SK-N-SH (cell line): ENCODE measurements around the gene C1QC. TPM values are rescaled to one million over a fixed set of nuclear protein-coding genes. Genes with fewer than 3 reads are reported as not detected.

Source experiments
- CTCF ChIA-PET: fragments of 300-600, 350-600 bp; formaldehyde crosslinking; extraction: SDS; loops from one replicate; lab custom pipeline; 2021; lab: Yijun Ruan, JAX
- POLR2A ChIA-PET: fragments of 350-600 bp; sonication (Branson Sonifier 250); formaldehyde crosslinking; extraction: SDS; loops from one replicate; lab custom pipeline; 2020; ENCODE audit warnings: antibody characterized with exemption, inconsistent platforms; lab: Yijun Ruan, JAX
- DNase-seq: peaks from one replicate; pipeline ENCODE4 v3.0.0; 2012
- H2AFZ ChIP-seq: fragments of 200-600 bp; sonication (generic); 2 replicates; pipeline ENCODE4 v1.8.1; 2016; ENCODE audit warnings: antibody characterized with exemption, mild to moderate bottlenecking, low read depth
- H3F3A ChIP-seq: fragments of 200-600 bp; sonication (generic); replicated peaks from 2 replicates; pipeline ENCODE3; 2016; ENCODE audit warnings: antibody characterized with exemption, mild to moderate bottlenecking; ENCODE audit not compliant: insufficient read depth
- H3K27ac ChIP-seq, 2 experiments: fragments of 200-500 bp in 1 of 2; fragments of 200-600 bp in 1 of 2; sonication (Bioruptor generic) in 1 of 2; sonication (generic), shearing (Covaris generic) in 1 of 2; 2 replicates each; pipeline versions ENCODE4 v1.5.1 to v1.6.1; 2014 to 2016; ENCODE audit warnings: low read depth in 2 of 2, inconsistent platforms in 1 of 2, low read length in 1 of 2, mild to moderate bottlenecking in 1 of 2, mixed read lengths in 1 of 2
- H3K27me3 ChIP-seq: fragments of 200-600 bp; sonication (generic), shearing (Covaris generic); 2 replicates; pipeline ENCODE4 v1.6.1; 2016; ENCODE audit warnings: mixed run types; ENCODE audit not compliant: insufficient read depth
- H3K36me3 ChIP-seq, 2 experiments: fragments of 200-500 bp in 1 of 2; fragments of 200-600 bp in 1 of 2; sonication (Bioruptor generic) in 1 of 2; sonication (generic) in 1 of 2; replicated peaks in 1 of 2; 2 replicates each; pipeline versions ENCODE3 to v1.5.1; 2014 to 2016; ENCODE audit warnings: low read length in 1 of 2, mild to moderate bottlenecking in 1 of 2; ENCODE audit not compliant: insufficient read depth in 2 of 2, control insufficient read depth in 1 of 2
- H3K4me1 ChIP-seq, 2 experiments: fragments of 200-500 bp in 1 of 2; fragments of 200-600 bp in 1 of 2; sonication (Bioruptor generic) in 1 of 2; sonication (generic), shearing (Covaris generic) in 1 of 2; 2 replicates each; pipeline versions ENCODE4 v1.5.1 to v1.6.1; 2014 to 2016; ENCODE audit warnings: low read depth in 1 of 2, low read length in 1 of 2, mixed run types in 1 of 2; ENCODE audit not compliant: insufficient read depth in 2 of 2, control insufficient read depth in 1 of 2
- H3K4me2 ChIP-seq: fragments of 200-600 bp; sonication (generic), shearing (Covaris generic); 2 replicates; pipeline ENCODE4 v1.6.1; 2017; ENCODE audit warnings: mixed run types
- H3K4me3 ChIP-seq, 2 experiments: fragments of 200-500 bp in 1 of 2; fragments of 200-600 bp in 1 of 2; sonication (Bioruptor generic) in 1 of 2; sonication (generic), shearing (Covaris generic) in 1 of 2; 2 replicates each; pipeline versions ENCODE4 v1.5.1 to v1.8.1; 2014 to 2016; ENCODE audit warnings: low read depth in 2 of 2, inconsistent platforms in 1 of 2, low read length in 1 of 2, mild to moderate bottlenecking in 1 of 2, mixed read lengths in 1 of 2, moderate library complexity in 1 of 2
- H3K79me2 ChIP-seq: fragments of 200-600 bp; sonication (generic); 2 replicates; pipeline ENCODE4 v1.8.1; 2017; ENCODE audit warnings: mild to moderate bottlenecking; ENCODE audit not compliant: insufficient read depth
- H3K9ac ChIP-seq: fragments of 200-600 bp; sonication (generic); 2 replicates; pipeline ENCODE4 v1.6.1; 2017; ENCODE audit warnings: mixed run types
- H3K9me2 ChIP-seq: fragments of 200-600 bp; sonication (generic); 2 replicates; pipeline ENCODE4 v1.6.1; 2017; ENCODE audit warnings: mixed run types
- H3K9me3 ChIP-seq: fragments of 200-600 bp; sonication (generic); 2 replicates; pipeline ENCODE4 v1.6.1; 2017; ENCODE audit warnings: mixed run types, mild to moderate bottlenecking, moderate library complexity
- H4K20me1 ChIP-seq: fragments of 200-600 bp; sonication (generic); 2 replicates; pipeline ENCODE4 v1.6.1; 2017; ENCODE audit warnings: mild to moderate bottlenecking, mixed run types; ENCODE audit not compliant: insufficient read depth
- FOXM1 ChIP-seq: IDR thresholded peaks from 2 replicates; pipeline ENCODE4 v1.4.0; 2012; ENCODE audit warnings: low read depth, mild to moderate bottlenecking
- JUND ChIP-seq: IDR thresholded peaks from 2 replicates; pipeline ENCODE4 v1.4.0; 2012
- MEF2A ChIP-seq: IDR thresholded peaks from 2 replicates; pipeline ENCODE4 v1.4.0; 2012; ENCODE audit warnings: low read depth, borderline replicate concordance
- MXI1 ChIP-seq: IDR thresholded peaks from 2 replicates; pipeline ENCODE4 v1.6.1; 2012; ENCODE audit warnings: mild to moderate bottlenecking, low read depth, low read length, improper control_type of control experiment
- NRF1 ChIP-seq: IDR thresholded peaks from 2 replicates; pipeline ENCODE4 v1.6.1; 2012; ENCODE audit warnings: low read depth, mild to moderate bottlenecking, low read length
- POLR2AphosphoS5 ChIP-seq: IDR thresholded peaks from 2 replicates; pipeline ENCODE4 v1.6.1; 2012; ENCODE audit warnings: low read depth, low read length
- REST ChIP-seq: IDR thresholded peaks from 2 replicates; pipeline ENCODE4 v1.6.1; 2012; ENCODE audit warnings: mild to moderate bottlenecking, low read depth, low read length, moderate library complexity
- RFX5 ChIP-seq: IDR thresholded peaks from 2 replicates; pipeline ENCODE4 v1.6.1; 2012; ENCODE audit warnings: mild to moderate bottlenecking, improper control_type of control experiment, low read length
- TEAD4 ChIP-seq: IDR thresholded peaks from 2 replicates; pipeline ENCODE4 v1.4.0; 2012; ENCODE audit warnings: mild to moderate bottlenecking, borderline replicate concordance; ENCODE audit not compliant: insufficient read depth
- WGBS: methylation state at CpG from one replicate; pipeline ENCODE4 v1.1.6; 2017; ENCODE audit warnings: low lambda C conversion rate; 5-methylcytosine and 5-hydroxymethylcytosine counted together
- polyA plus RNA-seq, 3 experiments: library from polyadenylated mRNA; depleted of rRNA; stranded (reverse); fragments of >200 nt; gene quantifications; 2 replicates each; pipeline ENCODE4 v1.2.3, GENCODE V29; 2012
- TF ChIP-seq, protein P1 (sequence below): IDR thresholded peaks from 2 replicates; pipeline ENCODE4 v1.4.0; 2012; ENCODE audit warnings: low read depth, borderline replicate concordance
- TF ChIP-seq, protein P2 (sequence below): IDR thresholded peaks from 2 replicates; pipeline ENCODE4 v1.4.0; 2012; ENCODE audit warnings: low read depth, borderline replicate concordance
- TF ChIP-seq, protein P3 (sequence below): fragments of 200-600 bp; sonication (generic); IDR thresholded peaks from 2 replicates; pipeline ENCODE4 v1.6.1; 2017; ENCODE audit warnings: antibody characterized with exemption, mild to moderate bottlenecking, moderate library complexity

Gene C1QC
- polyA plus RNA-seq, 1 of the 3 experiments (the other 2 are of a cell fraction): not detected

- TF ChIP-seq MXI1: no peak
Observed at GRCh38 chr1:22602060-22602740, 41.2 kb upstream of the C1QC start (continued).

- Histone ChIP-seq H3K4me2 (no peak overlapping the region), H3K27me3 (no peaks in the 10 kb centered on the region), H3F3A (no peaks in the 10 kb centered on the region), H3K79me2 (no peaks in the 10 kb centered on the region), H3K36me3 (no peaks in the 10 kb centered on the region), H3K4me1 (no peaks in the 10 kb centered on the region), H3K9me2 (no peaks in the 10 kb centered on the region), H4K20me1 (no peaks in the 10 kb centered on the region), H2AFZ (no peak overlapping the region), H3K9me3 (no peaks in the 10 kb centered on the region), H3K9ac (no peak overlapping the region), H3K4me3 (no peak overlapping the region), H3K27ac (no peak overlapping the region)
- WGBS: 52% methylated on average over 4 of the region's 4 CpGs
- ChIA-PET CTCF (interaction anchor here (0.6 to 1.0 kb wide), 2 partner anchors 189 to 207 kb away, joined by 3 read pairs; no protein-coding TSS in a partner anchor), POLR2A (no interaction called here)
- DNase-seq: no peak
- TF ChIP-seq REST: no peak
- TF ChIP-seq JUND: no peak
- TF ChIP-seq, protein P1, sequence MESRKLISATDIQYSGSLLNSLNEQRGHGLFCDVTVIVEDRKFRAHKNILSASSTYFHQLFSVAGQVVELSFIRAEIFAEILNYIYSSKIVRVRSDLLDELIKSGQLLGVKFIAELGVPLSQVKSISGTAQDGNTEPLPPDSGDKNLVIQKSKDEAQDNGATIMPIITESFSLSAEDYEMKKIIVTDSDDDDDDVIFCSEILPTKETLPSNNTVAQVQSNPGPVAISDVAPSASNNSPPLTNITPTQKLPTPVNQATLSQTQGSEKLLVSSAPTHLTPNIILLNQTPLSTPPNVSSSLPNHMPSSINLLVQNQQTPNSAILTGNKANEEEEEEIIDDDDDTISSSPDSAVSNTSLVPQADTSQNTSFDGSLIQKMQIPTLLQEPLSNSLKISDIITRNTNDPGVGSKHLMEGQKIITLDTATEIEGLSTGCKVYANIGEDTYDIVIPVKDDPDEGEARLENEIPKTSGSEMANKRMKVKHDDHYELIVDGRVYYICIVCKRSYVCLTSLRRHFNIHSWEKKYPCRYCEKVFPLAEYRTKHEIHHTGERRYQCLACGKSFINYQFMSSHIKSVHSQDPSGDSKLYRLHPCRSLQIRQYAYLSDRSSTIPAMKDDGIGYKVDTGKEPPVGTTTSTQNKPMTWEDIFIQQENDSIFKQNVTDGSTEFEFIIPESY: no peak
- no peak for TF ChIP-seq NRF1
- no peak for TF ChIP-seq MEF2A
- TF ChIP-seq, protein P2, sequence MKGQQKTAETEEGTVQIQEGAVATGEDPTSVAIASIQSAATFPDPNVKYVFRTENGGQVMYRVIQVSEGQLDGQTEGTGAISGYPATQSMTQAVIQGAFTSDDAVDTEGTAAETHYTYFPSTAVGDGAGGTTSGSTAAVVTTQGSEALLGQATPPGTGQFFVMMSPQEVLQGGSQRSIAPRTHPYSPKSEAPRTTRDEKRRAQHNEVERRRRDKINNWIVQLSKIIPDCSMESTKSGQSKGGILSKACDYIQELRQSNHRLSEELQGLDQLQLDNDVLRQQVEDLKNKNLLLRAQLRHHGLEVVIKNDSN: no peak
- TF ChIP-seq TEAD4: no peak
- TF ChIP-seq FOXM1: no peak
- no peak for TF ChIP-seq RFX5
- TF ChIP-seq, protein P3, sequence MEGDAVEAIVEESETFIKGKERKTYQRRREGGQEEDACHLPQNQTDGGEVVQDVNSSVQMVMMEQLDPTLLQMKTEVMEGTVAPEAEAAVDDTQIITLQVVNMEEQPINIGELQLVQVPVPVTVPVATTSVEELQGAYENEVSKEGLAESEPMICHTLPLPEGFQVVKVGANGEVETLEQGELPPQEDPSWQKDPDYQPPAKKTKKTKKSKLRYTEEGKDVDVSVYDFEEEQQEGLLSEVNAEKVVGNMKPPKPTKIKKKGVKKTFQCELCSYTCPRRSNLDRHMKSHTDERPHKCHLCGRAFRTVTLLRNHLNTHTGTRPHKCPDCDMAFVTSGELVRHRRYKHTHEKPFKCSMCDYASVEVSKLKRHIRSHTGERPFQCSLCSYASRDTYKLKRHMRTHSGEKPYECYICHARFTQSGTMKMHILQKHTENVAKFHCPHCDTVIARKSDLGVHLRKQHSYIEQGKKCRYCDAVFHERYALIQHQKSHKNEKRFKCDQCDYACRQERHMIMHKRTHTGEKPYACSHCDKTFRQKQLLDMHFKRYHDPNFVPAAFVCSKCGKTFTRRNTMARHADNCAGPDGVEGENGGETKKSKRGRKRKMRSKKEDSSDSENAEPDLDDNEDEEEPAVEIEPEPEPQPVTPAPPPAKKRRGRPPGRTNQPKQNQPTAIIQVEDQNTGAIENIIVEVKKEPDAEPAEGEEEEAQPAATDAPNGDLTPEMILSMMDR: no peak
- TF ChIP-seq POLR2AphosphoS5: no peak
Observed at GRCh38 chr1:22606161-22606560, 37.3 kb upstream of the C1QC start.
